Pancreas (tissue), 10 donors: ENCODE results near the gene CCL18. TPM values are rescaled to one million over a fixed set of nuclear protein-coding genes. Genes with fewer than 3 reads are reported as not detected.

Experiments used
- ATAC-seq, 4 donors: fragments of 200-7000 bp; cut with Tn5 transposase; one replicate each; pipeline versions ENCODE4 v1.8.0 to v1.9.1; 2020; ENCODE audit warnings: mild to moderate bottlenecking in 4 of 4, moderate library complexity in 4 of 4
- DNase-seq, 6 donors: peaks; one replicate each; pipeline ENCODE4 v3.0.0-alpha.2; 2020
- FAIRE-seq: peaks from 2 replicates; lab custom pipeline; 2012; peaks lifted over from hg19 to GRCh38; lab: Jason Lieb, UNC
- H3K27ac ChIP-seq, 4 donors: fragments of 200-600 bp; sonication (generic); 1 replicate in 3 of 4; 2 replicates in 1 of 4; pipeline versions ENCODE4 v1.5.0 to v1.8.0; 2020
- H3K27me3 ChIP-seq, 4 donors: fragments of 200-600 bp; one replicate each; pipeline ENCODE4 v1.8.0; 2021
- H3K36me3 ChIP-seq, 3 donors: fragments of 200-600 bp; sonication (generic) in 1 of 3; one replicate each; pipeline versions ENCODE4 v1.5.0 to v1.8.0; 2020 to 2021
- H3K4me1 ChIP-seq, 3 donors: fragments of 200-600 bp; one replicate each; pipeline ENCODE4 v1.8.0; 2021
- H3K4me3 ChIP-seq, 4 donors: fragments of 200-600 bp; sonication (generic) in 2 of 4; one replicate each; pipeline versions ENCODE4 v1.5.0 to v1.8.0; 2020 to 2021
- H3K9me3 ChIP-seq, 4 donors: fragments of 200-600 bp; one replicate each; pipeline ENCODE4 v1.8.0; 2021
- WGBS, 2 donors: extraction: QIAGEN DNeasy Blood & Tissue Kit; methylation state at CpG; one replicate each; pipeline ENCODE4 v1.1.7; 2013; 5-methylcytosine and 5-hydroxymethylcytosine counted together
- intact Hi-C, 3 donors: fragments of 100-400 bp; cut with DNase I; formaldehyde crosslinking; loops; one replicate each; pipeline versions ENCODE4 v1.11.1 to v1.14.2; 2022
- polyA plus RNA-seq, 2 donors: library from polyadenylated mRNA; stranded (reverse); fragments of 200-250 nt; gene quantifications; one replicate each; pipeline ENCODE4 v1.2.3, GENCODE V29; 2013
- total RNA-seq, 6 donors: library from RNA; stranded (reverse); fragmentation: NEBNext Ultra II Directional in 4 of 6; extraction: Animal tissue kit (Norgen Biotek cat#: 25700) in 4 of 6; gene quantifications; one replicate each; pipeline versions ENCODE4 v1.2.1 to v1.2.4, GENCODE V29; 2021 to 2023
- TF ChIP-seq, protein P1 (sequence below), 4 donors: fragments of 200-600 bp; sonication (generic) in 3 of 4; IDR thresholded peaks; one replicate each; pipeline versions ENCODE4 v1.5.0 to v1.8.0; 2021; ENCODE audit warnings: antibody characterized with exemption in 4 of 4
- donor health status: healthy with polysubstance abuse.
- donor health status: DM: no; HTN: no; CAD: no; lungs with moderate emphysema.
- donor health status: DM: no; HTN: no; CAD: no.
- donor health status: control.
- donor health status: control.
- donor health status: Bipolar disorder and iron deficiency.
- donor health status: DM: yes; HTN: yes; CAD: no.
- donor health status: DM: no; HTN: no; CAD: no.
- donor health status: DM: no; HTN: no; CAD: no.
- donor health status: DM: yes; HTN: yes; CAD: no.

Gene CCL18
- total and polyA plus RNA-seq, 8 donors, result 0.13 to 1.5 (median 1.1) TPM; not detected in 4

GRCh38 chr17:36019423-36019822, 44.6 kb upstream of the CCL18 start:
- Histone ChIP-seq H3K36me3 (no peaks in the 10 kb centered on the region), H3K27me3 (no peaks in the 10 kb centered on the region), H3K9me3 (no peaks in the 10 kb centered on the region), H3K27ac (no peak overlapping the region), H3K4me1 (no peaks in the 10 kb centered on the region), H3K4me3 (no peak overlapping the region)
- TF ChIP-seq, protein P1, sequence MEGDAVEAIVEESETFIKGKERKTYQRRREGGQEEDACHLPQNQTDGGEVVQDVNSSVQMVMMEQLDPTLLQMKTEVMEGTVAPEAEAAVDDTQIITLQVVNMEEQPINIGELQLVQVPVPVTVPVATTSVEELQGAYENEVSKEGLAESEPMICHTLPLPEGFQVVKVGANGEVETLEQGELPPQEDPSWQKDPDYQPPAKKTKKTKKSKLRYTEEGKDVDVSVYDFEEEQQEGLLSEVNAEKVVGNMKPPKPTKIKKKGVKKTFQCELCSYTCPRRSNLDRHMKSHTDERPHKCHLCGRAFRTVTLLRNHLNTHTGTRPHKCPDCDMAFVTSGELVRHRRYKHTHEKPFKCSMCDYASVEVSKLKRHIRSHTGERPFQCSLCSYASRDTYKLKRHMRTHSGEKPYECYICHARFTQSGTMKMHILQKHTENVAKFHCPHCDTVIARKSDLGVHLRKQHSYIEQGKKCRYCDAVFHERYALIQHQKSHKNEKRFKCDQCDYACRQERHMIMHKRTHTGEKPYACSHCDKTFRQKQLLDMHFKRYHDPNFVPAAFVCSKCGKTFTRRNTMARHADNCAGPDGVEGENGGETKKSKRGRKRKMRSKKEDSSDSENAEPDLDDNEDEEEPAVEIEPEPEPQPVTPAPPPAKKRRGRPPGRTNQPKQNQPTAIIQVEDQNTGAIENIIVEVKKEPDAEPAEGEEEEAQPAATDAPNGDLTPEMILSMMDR (IDR thresholded peaks at IDR 0.05), result no peak
- intact Hi-C loops, result no loop called here
- no peak for ATAC-seq
- 65 to 83% methylated on average over 2 of the region's 2 CpGs for WGBS, 2 donors
- FAIRE-seq, result no peak
- no peak for DNase-seq

- H3K4me3 ChIP-seq, result no peak overlapping the region
- no peaks in the 10 kb centered on the region for H3K4me1 ChIP-seq
- WGBS, 2 donors, result 65 to 68% methylated on average over 6 of the region's 6 CpGs
- no peaks in the 10 kb centered on the region for H3K9me3 ChIP-seq
- no peaks in the 10 kb centered on the region for H3K36me3 ChIP-seq
- FAIRE-seq, result no peak
- intact Hi-C loops, result no loop called here
- peak overlapping the region in 2 of 4 donors; percentile 8 to 59 for H3K27ac ChIP-seq
- no peaks in the 10 kb centered on the region for H3K27me3 ChIP-seq
- DNase-seq, result no peak
- peak in 3 of 4 donors; percentile 11 to 72 (median 54) for ATAC-seq
- TF ChIP-seq, protein P1 (IDR thresholded peaks at IDR 0.05), result no peak
These were observed 39.8 kb upstream of the CCL18 start for GRCh38 chr17:36024106-36024869.

- Histone ChIP-seq H3K9me3 (no peaks in the 10 kb centered on the region), H3K36me3 (no peaks in the 10 kb centered on the region), H3K4me3 (no peak overlapping the region), H3K4me1 (no peaks in the 10 kb centered on the region), H3K27ac (no peak overlapping the region), H3K27me3 (no peaks in the 10 kb centered on the region)
- no peak for FAIRE-seq
- DNase-seq, result no peak
- TF ChIP-seq, protein P1 (IDR thresholded peaks at IDR 0.05), result no peak
- 62 to 64% methylated on average over 4 of the region's 4 CpGs for WGBS, 2 donors
- intact Hi-C loops, result no loop called here
- no peak for ATAC-seq
These were observed 36.3 kb upstream of the CCL18 start for GRCh38 chr17:36027761-36028160.

GRCh38 chr17:36030956-36031355, 33.1 kb upstream of the CCL18 start:
- no peaks in the 10 kb centered on the region for H3K4me1 ChIP-seq
- FAIRE-seq (no peak), ATAC-seq (no peak), DNase-seq (no peak)
- H3K4me3 ChIP-seq, result no peak overlapping the region
- no peaks in the 10 kb centered on the region for H3K27me3 ChIP-seq
- intact Hi-C loops, result no loop called here
- H3K27ac ChIP-seq, result no peak overlapping the region
- TF ChIP-seq, protein P1 (IDR thresholded peaks at IDR 0.05), result no peak
- H3K36me3 ChIP-seq, result no peaks in the 10 kb centered on the region
- WGBS, 2 donors, result 86 to 94% methylated on average over 1 of the region's 1 CpG
- no peaks in the 10 kb centered on the region for H3K9me3 ChIP-seq

- FAIRE-seq, result no peak
- DNase-seq, result no peak
- peak in 1 of 4 donors; percentile 34 for ATAC-seq
- no peaks in the 10 kb centered on the region for H3K9me3 ChIP-seq
- H3K4me1 ChIP-seq, result no peaks in the 10 kb centered on the region
- intact Hi-C loops, result no loop called here
- TF ChIP-seq, protein P1 (IDR thresholded peaks at IDR 0.05), result no peak
- H3K4me3 ChIP-seq, result no peak overlapping the region
- no peaks in the 10 kb centered on the region for H3K27me3 ChIP-seq
- WGBS, 2 donors, result 8 to 14% methylated on average over 3 of the region's 3 CpGs
- H3K27ac ChIP-seq, result no peak overlapping the region
- no peaks in the 10 kb centered on the region for H3K36me3 ChIP-seq
These were observed 29.9 kb upstream of the CCL18 start for GRCh38 chr17:36034127-36034526.
